Parathyroid adenoma (tissue), 2 donors: Measurements from ENCODE around the gene SCIMP.
"Not testable (repeated sequence)": the region's sequence is repeated elsewhere in the genome, so short reads cannot be mapped to it uniquely, and the experiment has no call there.

ENCODE experiments used
- H2AFZ ChIP-seq: fragments of 300-600 bp; sonication (generic); one replicate; pipeline ENCODE4 v1.7.0; 2017; ENCODE audit warnings: antibody characterized with exemption, mild to moderate bottlenecking
- H3K27ac ChIP-seq: fragments of 300-600 bp; sonication (generic); one replicate; pipeline ENCODE4 v1.7.0; 2017
- H3K27me3 ChIP-seq: fragments of 300-600 bp; sonication (generic); one replicate; pipeline ENCODE4 v1.7.0; 2017; ENCODE audit warnings: low read length; ENCODE audit not compliant: control insufficient read depth, insufficient read depth
- H3K36me3 ChIP-seq: fragments of 300-600 bp; sonication (generic); one replicate; pipeline ENCODE4 v1.7.0; 2017; ENCODE audit warnings: low read length; ENCODE audit not compliant: control insufficient read depth, insufficient read depth
- H3K4me1 ChIP-seq: fragments of 300-600 bp; sonication (generic); one replicate; pipeline ENCODE4 v1.7.0; 2017; ENCODE audit warnings: control low read depth
- H3K4me2 ChIP-seq: fragments of 300-600 bp; sonication (generic); one replicate; pipeline ENCODE4 v1.7.0; 2017; ENCODE audit warnings: low read length
- H3K4me3 ChIP-seq: fragments of 300-600 bp; sonication (generic); one replicate; pipeline ENCODE4 v1.7.0; 2017; ENCODE audit warnings: low read depth, low read length
- H3K79me2 ChIP-seq: fragments of 300-600 bp; sonication (generic); one replicate; pipeline ENCODE4 v1.7.0; 2017; ENCODE audit warnings: control low read depth
- H3K9ac ChIP-seq: fragments of 300-600 bp; sonication (generic); one replicate; pipeline ENCODE4 v1.7.0; 2017; ENCODE audit warnings: mild to moderate bottlenecking
- H3K9me3 ChIP-seq: fragments of 300-600 bp; sonication (generic); one replicate; pipeline ENCODE4 v1.7.0; 2017; ENCODE audit warnings: low read length; ENCODE audit not compliant: control insufficient read depth
- CTCF ChIP-seq: fragments of 300-600 bp; sonication (generic); IDR thresholded peaks from one replicate; pipeline ENCODE4 v1.7.0; 2017; ENCODE audit warnings: antibody characterized with exemption, mild to moderate bottlenecking
- donor health status: primary hyperparathyroidism.

SCIMP gene

GRCh38 chr17:5220074-5220473, 14.6 kb downstream of the SCIMP start:
- no peak overlapping the region for H3K4me2 ChIP-seq
- H2AFZ ChIP-seq: no peak overlapping the region
- no peak overlapping the region for H3K4me3 ChIP-seq
- H3K79me2 ChIP-seq: no peaks in the 10 kb centered on the region
- H3K27ac ChIP-seq: no peak overlapping the region
- H3K4me1 ChIP-seq: no peaks in the 10 kb centered on the region
- no peaks in the 10 kb centered on the region for H3K27me3 ChIP-seq
- no peak for TF ChIP-seq CTCF
- H3K9me3 ChIP-seq: no peaks in the 10 kb centered on the region
- no peaks in the 10 kb centered on the region for H3K36me3 ChIP-seq
- H3K9ac ChIP-seq: no peak overlapping the region

GRCh38 chr17:5219536-5219935, 15.1 kb downstream of the SCIMP start:
- Histone ChIP-seq H3K79me2 (no peaks in the 10 kb centered on the region), H2AFZ (no peak overlapping the region), H3K9me3 (no peaks in the 10 kb centered on the region), H3K4me3 (no peak overlapping the region), H3K4me2 (no peak overlapping the region), H3K27ac (no peak overlapping the region), H3K4me1 (no peaks in the 10 kb centered on the region), H3K36me3 (no peaks in the 10 kb centered on the region), H3K27me3 (no peaks in the 10 kb centered on the region), H3K9ac (no peak overlapping the region)
- no peak for TF ChIP-seq CTCF

GRCh38 chr17:5217562-5217961, 17.1 kb downstream of the SCIMP start:
- not testable (repeated sequence) for H3K27ac ChIP-seq

GRCh38 chr17:5211458-5211857, 23.2 kb downstream of the SCIMP start:
- H3K9me3 ChIP-seq: no peaks in the 10 kb centered on the region
- H3K4me1 ChIP-seq: no peaks in the 10 kb centered on the region
- H3K27ac ChIP-seq: no peak overlapping the region
- H3K4me3 ChIP-seq: no peak overlapping the region
- no peaks in the 10 kb centered on the region for H3K27me3 ChIP-seq
- no peak for TF ChIP-seq CTCF
- no peak overlapping the region for H2AFZ ChIP-seq
- no peak overlapping the region for H3K4me2 ChIP-seq
- H3K36me3 ChIP-seq: no peaks in the 10 kb centered on the region
- H3K9ac ChIP-seq: no peak overlapping the region
- peaks cover 6% of the 10 kb centered on the region for H3K79me2 ChIP-seq

More at GRCh38 chr17:5217562-5217961, 17.1 kb downstream of the SCIMP start:
- H3K4me3 ChIP-seq, H3K9me3 ChIP-seq, H3K4me2 ChIP-seq, H2AFZ ChIP-seq, H3K27me3 ChIP-seq, H3K79me2 ChIP-seq, H3K36me3 ChIP-seq, H3K4me1 ChIP-seq, H3K9ac ChIP-seq: not testable (repeated sequence)

GRCh38 chr17:5210614-5211252, 23.9 kb downstream of the SCIMP start:
- H3K79me2 ChIP-seq: peaks cover 6% of the 10 kb centered on the region
- H3K4me2 ChIP-seq: no peak overlapping the region
- H3K27me3 ChIP-seq: no peaks in the 10 kb centered on the region
- no peaks in the 10 kb centered on the region for H3K9me3 ChIP-seq
- H2AFZ ChIP-seq: no peak overlapping the region
- no peak overlapping the region for H3K4me3 ChIP-seq
- no peak for TF ChIP-seq CTCF
- H3K9ac ChIP-seq: no peak overlapping the region
- H3K36me3 ChIP-seq: no peaks in the 10 kb centered on the region
- H3K27ac ChIP-seq: no peak overlapping the region
- H3K4me1 ChIP-seq: no peaks in the 10 kb centered on the region
